K562 treated with DMSO at 1 percent for 4 hours (cell line): ENCODE results near the gene NUP93. TPM values are rescaled to one million over a fixed set of nuclear protein-coding genes. Genes with fewer than 3 reads are reported as not detected.

Source experiments
- total RNA-seq: library from RNA; unstranded; fragments of 300-600 nt; gene quantifications from 2 replicates; pipeline ENCODE4 v1.2.3, GENCODE V29; 2022; ENCODE audit not compliant: insufficient read depth

The NUP93 gene
- total RNA-seq: 55.8 and 61.2 TPM in 2 replicates

DNA sequence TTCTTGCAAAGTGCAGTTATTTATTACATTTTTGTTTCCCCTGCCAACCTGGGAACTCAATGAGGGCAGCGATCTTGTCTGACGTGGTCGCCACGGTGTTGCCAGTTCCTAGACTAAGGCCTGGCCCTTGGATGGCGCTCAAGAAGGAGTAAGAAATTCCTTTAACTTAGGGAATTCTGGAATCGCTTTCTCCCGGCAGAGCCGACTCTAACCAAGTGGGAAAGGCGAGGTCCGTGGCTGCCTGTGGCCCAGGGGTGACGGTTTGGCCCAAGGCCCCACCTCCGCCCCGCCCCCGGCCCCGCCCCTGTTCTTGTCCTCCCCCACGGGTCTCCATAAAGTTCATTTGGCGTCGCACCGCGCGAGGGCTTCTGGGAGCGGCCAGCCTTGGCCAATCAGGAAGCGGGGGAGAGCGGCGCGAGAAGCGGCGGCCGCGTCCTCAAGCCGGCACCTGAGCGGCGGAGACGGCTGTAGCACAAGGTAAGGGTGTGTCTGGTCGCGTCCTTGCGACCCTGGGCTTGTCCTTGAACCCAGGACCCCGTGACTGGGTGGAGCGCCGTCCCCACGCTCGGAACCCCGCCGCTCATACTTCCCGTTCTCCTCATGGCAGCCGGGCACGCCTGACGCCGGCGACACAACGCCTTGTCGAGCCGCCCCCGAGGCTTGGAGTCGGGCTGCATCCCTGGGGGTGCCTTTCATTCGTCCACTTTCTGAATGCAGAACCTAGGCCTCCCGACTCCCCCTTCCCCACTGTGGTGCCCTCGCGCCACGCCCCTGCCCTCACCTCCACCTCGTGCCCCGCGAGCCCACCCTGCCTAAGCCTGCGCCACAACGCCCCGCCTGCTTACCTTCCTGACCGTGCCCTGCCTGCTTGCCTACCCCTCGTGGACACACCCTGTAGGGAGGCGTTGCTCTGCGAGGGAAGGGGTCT is at the start of gene NUP93:
NUP93 (plus strand) TSS at position 395 of the 928 bp plus-strand sequence. CDS start 18,119 bp downstream, outside the sequence.

DNA sequence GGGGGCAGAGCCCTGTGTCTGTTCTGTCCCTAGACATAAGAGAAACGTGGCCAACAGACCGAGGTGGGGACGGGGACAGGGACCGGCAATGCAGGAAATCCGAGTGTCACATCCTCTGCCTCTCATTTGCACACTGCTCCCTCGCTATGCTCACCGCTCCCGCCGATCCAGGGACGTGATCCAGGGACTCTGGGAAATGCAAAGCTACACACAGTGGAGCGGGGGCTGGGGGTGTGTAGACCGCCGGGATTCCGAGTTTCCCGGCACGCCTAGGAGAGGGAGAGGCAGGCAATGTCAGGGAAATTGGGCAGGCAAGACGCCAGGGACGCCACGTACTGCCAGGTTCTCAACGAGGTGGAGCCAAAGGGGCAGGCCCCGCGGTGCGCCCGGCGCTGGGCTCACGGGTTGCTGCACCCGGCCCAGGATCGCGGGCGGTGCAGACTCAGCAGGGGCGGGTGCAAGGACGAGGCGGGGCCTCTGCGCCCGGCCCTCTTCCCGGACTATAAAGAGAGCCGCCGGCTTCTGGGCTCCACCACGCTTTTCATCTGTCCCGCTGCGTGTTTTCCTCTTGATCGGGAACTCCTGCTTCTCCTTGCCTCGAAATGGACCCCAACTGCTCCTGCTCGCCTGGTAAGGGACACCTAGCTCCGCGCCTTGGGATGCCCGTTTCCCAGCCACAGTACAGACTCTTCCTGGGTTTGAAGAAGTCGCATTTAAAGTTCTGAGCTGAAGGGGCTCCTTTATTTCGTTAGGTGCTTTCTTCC is 47.8 kb upstream of the NUP93 start, which contains the start of gene MT1X:
MT1X (plus strand) TSS at position 532 of the 764 bp plus-strand sequence; CDS start at position 603, 71 bp downstream.

DNA sequence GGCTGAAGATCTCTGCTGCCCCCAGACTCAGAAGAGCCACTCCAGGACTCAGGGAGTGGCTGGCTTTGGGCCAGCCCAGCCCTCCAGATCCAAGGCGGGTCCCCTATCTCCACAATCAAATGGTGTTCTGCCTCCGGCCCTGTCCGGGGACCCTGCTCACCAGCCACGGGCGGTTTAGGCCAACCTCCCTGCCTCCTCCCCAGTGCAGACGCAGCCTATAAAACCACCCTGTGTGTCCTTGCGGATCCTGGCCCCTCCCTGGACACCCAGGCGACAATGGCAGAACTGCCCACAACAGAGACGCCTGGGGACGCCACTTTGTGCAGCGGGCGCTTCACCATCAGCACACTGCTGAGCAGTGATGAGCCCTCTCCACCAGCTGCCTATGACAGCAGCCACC is 135.0 kb downstream of the NUP93 start, which contains the start of gene SLC12A3:
SLC12A3 (plus strand) TSS at position 248 of the 400 bp plus-strand sequence; CDS start at position 277, 29 bp downstream.

Other genes starting within 250 kb of the NUP93 start
- 12.4 and 21.7 TPM in 2 replicates for gene BBS2, start 210.1 kb upstream of the NUP93 start, total RNA-seq
- not detected in 2 replicates for gene MT4, start 165.1 kb upstream of the NUP93 start, total RNA-seq
- gene MT3, start 140.6 kb upstream of the NUP93 start, total RNA-seq: not detected in 2 replicates
- 10.0 and 23.8 TPM in 2 replicates for gene MT2A, start 121.5 kb upstream of the NUP93 start, total RNA-seq
- not detected in 2 replicates for gene MT1E, start 104.3 kb upstream of the NUP93 start, total RNA-seq
- not detected in 2 replicates for gene MT1M, start 97.5 kb upstream of the NUP93 start, total RNA-seq
- gene MT1A, start 91.5 kb upstream of the NUP93 start, total RNA-seq: not detected in 2 replicates
- not detected in 2 replicates for gene MT1B, start 78.2 kb upstream of the NUP93 start, total RNA-seq
- not detected in 2 replicates for gene MT1F, start 72.2 kb upstream of the NUP93 start, total RNA-seq
- gene MT1G, start 62.1 kb upstream of the NUP93 start, total RNA-seq: not detected in 2 replicates
- not detected in 2 replicates for gene MT1H, start 60.3 kb upstream of the NUP93 start, total RNA-seq
- 12.9 TPM in 1 of 2 replicates, not detected in the other for gene MT1X, start 47.7 kb upstream of the NUP93 start, total RNA-seq
- gene SLC12A3, start 135.1 kb downstream of the NUP93 start, total RNA-seq: not detected in 2 replicates
- 107 and 129 TPM in 2 replicates for gene HERPUD1, start 202.0 kb downstream of the NUP93 start, total RNA-seq
- not detected in 2 replicates for gene CETP, start 231.8 kb downstream of the NUP93 start, total RNA-seq